HTR-8/SVneo (cell line): ENCODE measurements around the gene CGAS.
"Not testable (repeated sequence)": the region's sequence is repeated elsewhere in the genome, so short reads cannot be mapped to it uniquely, and the experiment has no call there.

Source experiments
- DNase-seq: peaks from one replicate; pipeline ENCODE4 v3.0.0; 2011; ENCODE audit warnings: low spot score, mixed read lengths; ENCODE audit not compliant: insufficient read length
- FAIRE-seq: peaks from 2 replicates; lab custom pipeline; 2011; peaks lifted over from hg19 to GRCh38; lab: Jason Lieb, UNC

Gene CGAS

DNA sequence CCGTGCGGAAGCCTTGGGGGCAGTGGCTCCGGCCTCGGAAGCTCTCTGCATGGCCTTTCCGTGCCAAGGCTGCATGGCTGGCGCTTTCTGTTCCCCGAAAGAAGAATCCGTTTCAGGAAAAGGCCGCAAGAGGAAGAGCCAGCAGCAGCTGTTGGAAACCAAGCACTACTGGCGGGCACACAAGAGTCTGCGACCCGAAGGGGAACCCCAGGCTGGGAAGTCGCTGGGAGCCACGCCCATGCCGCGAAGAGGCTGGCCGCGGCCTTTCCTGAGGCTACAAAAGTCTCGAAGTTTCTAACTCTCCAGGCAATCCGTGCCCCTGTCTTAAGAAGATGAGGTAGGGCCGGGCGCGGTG is at the start of gene CGAS:
TSS of gene CGAS (minus strand) at position 191 of the 355 bp plus-strand sequence. CDS start at position 75, 116 bp downstream.
- no peak for DNase-seq
- FAIRE-seq: no peak

DNA sequence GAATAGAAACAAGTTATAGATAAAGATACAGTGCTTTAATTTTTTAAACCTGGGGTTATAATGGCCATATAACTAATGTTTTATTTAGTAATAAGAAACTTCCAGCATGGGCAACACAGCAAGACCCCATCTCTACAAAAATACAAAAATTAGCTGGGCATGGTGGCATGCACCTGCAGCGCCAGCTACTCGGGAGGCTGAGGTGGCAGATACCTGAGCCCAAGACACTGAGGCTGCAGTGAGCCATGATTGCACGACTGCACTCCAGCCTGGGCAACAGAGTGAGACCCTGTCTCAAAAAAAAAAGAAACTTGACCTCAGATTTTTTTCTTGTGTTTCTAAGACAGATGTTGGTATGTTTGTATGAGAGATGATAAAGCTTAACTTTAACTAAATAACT is 45.8 kb upstream of the CGAS start:
- DNase-seq (no peak), FAIRE-seq (no peak)

DNA sequence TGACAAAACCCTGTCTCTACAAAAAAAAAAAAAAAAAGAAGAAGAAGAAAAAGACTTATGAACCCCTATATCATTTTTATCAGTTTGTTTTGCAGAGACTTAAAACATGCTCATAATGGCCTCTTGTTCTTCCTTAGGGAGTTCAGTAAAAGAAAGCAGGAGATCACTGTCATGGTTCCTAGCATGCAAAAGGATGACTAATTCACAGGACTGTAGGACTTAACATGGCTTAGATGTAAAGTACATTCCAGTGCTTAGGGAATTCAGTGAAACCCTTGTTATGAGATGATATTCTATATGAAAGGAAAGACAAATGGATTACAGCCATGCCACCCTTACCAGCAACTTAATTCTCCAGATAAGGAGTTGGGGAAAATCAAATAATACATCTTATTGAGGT is 39.3 kb upstream of the CGAS start:
- FAIRE-seq: no peak
- DNase-seq: no peak

DNA sequence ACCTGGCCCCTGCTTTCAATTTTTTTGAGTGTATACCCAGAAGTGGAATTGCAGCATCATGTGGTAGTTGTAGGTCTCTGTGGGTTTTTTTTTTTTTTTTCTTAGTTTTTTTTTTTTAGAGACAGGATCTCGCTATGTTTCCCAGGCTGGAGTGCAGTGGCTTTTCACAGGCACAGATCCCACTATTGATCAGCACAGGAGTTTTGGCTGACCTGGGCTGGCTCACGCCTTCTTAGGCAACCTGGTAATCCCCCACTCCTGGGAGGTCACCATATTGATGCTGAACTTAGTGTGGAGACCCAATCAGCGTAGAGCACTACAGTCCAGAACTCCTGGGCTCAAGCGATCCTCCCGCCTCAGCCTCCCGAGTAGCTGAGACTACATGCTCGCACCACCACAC is 35.4 kb upstream of the CGAS start:
- FAIRE-seq: no peak

DNA sequence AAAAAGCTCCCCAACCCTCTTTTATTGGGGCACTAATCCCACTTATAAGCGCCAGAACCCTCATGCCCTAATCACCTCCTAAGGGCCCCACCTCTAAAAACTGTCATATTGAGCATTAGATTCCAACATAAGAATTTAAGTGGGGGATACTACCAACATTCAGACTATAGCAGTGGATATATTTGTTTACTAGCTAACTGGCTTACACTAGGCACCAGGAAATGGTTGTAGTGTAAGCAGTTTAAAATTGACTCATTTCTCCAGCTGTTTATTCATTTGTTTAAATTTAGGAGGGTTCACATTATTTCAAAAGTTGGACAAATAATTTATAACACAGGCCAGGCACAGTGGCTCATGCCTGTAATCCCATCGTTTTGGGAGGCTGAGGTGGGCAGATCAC is 32.3 kb upstream of the CGAS start:
- FAIRE-seq (no peak), DNase-seq (no peak)

More for the DNA sequence above, 35.4 kb upstream of the CGAS start:
- no peak for DNase-seq

DNA sequence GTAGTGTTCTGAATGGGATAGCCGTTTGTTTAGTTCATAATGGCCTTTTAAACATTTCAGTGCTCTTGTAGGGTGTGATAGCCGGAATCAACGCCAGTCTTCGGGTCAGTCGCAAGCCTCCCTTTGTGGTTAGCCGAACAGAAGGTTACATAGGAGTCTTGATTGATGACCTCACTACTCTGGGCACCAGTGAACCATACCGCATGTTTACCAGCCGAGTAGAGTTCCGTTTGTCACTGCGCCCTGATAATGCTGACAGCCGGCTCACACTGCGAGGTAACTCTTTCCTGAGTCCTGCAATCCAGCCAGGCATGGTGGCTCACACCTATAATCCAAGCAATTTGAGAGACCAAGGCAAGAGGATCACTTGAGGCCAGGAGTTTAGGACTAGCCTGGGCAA is 29.9 kb upstream of the CGAS start:
- DNase-seq: no peak

DNA sequence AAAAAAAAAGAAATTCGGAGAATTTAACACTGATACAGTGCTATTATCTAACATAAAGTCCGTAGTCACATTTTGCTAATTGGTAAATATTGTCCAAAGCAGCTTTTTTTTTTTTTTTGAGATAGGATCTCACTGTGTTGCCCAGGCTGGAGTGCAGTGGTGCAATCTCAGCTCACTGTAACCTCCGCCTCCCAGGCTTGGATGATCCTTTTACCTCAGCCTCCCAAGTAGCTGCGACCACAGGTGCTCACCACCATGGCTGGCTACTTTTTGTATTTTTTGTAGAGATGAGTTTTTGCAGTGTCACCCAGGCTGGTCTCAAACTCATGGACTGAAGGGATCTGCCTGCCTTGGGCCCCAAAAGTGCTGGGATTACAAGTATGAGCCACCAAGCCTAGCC is 25.3 kb upstream of the CGAS start:
- FAIRE-seq: no peak
- DNase-seq: no peak

More for the DNA sequence above, 29.9 kb upstream of the CGAS start:
- no peak for FAIRE-seq

DNA sequence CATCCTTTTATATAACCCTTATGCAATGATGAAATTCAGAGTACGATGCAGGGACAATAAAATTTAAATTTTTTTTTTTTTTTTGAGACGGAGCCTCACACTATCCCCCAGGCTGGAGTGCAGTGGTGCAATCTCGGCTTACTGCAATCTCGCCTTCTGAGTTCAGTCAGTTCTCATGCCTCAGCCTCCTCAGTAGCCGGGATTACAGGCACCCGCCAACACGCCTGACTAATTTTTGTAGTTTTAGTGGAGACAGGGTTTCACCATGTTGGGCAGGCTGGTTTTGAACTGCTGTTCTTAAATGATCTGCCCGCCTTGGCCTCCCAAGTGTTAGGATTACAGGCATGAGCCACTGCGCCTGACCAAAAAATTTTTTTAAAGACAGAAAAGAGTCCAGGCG is 24.6 kb upstream of the CGAS start:
- DNase-seq (no peak), FAIRE-seq (no peak)

DNA sequence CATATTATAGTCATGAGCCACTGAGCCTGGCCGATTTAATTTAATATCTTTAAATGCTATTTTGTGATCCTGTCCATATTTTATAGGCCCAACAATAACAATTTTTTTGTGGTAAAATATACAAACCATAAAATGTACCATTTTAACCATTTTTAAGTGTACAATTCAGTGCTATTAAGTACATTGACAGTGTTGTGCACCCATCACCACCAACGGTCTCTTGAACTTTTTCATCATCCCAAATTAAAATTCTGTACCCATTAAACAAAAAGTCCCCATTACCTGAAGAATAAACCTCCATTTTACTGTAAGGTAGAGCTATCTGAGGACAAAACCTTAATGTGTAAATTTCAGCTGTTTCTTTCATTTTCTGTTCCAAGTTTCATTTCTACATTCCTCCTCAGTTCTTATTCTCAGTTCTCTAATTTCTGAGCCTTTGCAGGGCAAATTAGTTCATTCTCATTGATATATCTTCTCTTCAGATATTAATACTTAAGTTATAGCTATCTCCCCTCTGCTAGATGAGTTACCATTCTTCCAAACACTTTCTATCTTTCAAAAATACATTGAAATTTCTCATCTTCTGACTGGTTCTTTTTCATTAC is 19.7 kb upstream of the CGAS start:
- no peak for FAIRE-seq
- DNase-seq: no peak

DNA sequence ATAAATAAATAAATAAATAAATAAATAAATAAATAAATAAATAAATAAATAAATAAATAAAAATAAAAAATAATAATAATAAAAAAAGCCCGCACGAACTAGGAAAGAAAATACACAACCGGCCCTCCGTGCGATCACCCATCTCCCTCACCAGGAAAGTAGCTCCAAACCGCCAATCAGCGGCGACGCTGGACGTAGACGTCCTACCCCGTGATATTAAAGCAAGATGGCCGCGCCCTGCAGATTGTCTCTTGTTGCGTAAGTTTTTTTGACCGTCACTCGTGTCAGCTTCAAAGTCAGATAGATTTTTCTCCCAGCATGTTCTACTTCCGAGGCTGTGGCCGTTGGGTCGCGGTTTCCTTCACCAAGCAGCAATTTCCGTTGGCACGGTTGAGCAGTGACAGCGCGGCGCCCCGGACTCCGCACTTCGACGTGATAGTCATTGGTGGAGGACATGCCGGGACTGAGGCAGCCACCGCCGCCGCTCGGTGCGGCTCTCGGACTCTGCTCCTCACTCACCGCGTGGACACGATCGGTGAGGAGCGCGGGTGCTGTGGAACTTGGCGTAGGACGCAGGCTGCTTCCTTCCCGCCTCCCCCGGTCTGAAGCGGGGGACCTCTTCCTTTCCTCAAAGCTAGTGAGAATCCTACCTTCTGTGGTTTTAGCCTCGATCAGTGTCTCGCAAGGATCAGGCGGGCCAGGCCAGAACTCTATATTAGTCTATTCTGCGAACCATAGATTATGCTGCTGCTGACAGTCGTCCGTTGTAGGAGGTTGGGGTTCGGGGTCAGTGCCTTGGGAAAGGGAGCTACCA is 9.6 kb upstream of the CGAS start, which contains the start of gene MTO1:
TSS of gene MTO1 (plus strand) at position 201 of the 814 bp plus-strand sequence. CDS start at position 319, 118 bp downstream.
- peak; percentile 87 for FAIRE-seq
- DNase-seq: peak; percentile 96

DNA sequence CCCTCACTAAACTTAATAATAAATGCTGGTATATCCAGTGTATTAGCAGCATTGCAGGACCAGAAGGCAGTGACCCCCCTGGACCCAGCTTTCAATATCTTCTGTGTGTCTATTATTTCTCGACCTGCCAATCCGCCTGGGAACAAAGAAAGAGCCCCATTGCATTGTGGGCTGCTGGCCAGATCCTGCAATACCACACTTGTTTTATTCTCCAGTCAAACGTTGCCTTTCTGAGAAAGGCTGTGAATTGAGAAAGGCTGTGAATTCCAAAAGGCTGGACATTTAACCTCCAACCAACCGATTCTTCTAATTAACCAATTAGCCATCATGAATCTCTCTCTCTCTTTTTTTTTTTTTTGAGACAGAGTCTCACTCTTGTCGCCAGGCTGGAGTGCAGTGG is 8.0 kb upstream of the CGAS start:
- FAIRE-seq: no peak
- DNase-seq: no peak

DNA sequence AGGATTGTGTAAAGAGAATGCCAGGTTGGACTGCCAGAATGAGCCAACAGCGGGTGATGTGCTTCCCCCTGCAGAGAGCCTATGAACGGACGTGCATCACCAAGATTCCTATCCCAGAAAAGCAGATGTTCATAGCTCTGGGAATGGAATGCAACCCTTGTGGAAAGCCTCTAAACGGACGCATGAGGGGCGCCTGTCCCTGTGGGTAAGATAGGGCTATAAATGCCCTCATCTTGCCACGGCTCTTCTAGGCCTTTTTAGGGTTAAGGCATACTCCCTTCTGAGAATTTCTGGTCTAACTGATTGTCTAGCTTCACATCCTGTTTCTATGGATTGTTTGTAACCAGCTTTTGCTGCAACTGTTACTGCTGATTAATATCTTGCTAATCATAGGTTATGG is 7.4 kb upstream of the CGAS start:
- not testable (repeated sequence) for FAIRE-seq, DNase-seq

DNA sequence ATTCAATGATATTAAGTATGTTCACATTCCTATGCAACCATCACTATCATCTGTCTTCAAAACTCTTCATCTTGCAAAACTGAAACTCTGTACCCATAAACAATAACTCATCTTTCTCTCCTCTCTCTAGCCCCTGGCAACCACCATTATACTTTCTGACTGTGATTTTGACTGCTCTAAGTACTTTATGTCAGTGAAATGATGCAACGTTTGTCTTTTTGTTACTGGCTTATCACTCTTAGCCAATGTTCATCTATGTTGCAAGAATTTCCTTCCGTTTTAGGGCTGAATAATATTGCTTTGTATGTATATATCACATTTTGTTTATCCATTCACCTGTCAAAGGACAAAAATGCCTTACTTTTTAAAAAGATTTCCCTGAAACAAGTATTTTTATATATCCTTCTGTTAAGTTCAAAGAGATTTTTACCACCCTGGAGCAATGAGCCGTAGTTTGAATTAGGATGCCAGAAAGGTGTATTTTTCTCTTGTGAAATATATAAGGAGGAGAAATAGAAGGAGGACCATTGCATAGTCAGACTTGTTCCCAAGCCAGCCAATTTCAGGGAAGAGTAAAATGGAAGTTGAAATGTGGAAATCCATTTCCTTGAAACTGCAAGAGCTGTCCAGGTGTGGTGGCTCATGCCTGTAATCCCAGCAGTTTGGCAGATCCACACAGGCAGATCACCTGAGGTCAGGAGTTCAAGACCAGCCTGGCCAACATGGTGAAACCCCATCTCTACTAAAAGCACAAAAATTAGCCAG is 4.0 kb upstream of the CGAS start:
- FAIRE-seq: no peak
- DNase-seq: no peak

DNA sequence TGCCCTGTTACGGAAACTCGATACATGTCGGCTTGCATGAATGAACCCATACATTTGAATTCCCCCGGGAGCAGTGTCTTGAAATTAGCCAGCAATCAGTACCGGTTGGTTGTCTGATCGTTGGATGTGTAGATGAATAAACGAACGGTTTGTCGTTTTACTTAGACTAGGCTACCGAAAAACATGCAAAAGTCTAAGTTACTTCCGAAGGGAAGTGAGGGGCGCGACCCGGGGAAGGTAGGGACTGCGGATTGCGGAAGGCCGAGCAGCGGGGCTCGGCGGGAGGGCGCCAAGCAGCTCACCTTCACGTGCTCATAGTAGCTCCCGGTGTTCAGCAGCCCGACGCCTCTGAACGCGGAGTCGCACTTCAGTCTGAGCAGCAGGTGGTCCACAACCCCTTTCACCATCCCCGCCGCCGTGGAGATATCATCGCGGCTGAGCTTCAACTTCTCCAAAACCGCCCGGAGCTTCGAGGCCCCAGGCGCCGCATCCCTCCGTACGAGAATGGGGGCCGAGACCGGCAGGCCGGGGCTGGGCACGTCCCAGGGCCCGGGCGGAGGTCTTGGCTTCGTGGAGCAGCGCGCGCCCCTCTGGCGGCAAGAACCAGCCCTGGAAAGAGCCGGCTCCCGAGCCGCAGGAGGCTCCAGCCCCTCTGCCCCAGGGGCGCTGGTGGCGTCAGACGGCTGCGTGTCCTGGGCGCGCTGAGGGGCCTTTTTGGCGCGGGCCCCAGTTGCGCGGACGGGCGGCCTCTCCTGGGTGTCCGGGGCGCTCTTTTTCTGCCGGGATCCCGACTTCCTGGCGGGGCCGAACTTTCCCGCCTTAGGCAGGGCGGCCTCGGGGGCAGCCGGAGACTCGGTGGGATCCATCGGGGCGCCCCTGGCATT is 632 bp downstream of the CGAS start:
- DNase-seq (no peak), FAIRE-seq (no peak)

DNA sequence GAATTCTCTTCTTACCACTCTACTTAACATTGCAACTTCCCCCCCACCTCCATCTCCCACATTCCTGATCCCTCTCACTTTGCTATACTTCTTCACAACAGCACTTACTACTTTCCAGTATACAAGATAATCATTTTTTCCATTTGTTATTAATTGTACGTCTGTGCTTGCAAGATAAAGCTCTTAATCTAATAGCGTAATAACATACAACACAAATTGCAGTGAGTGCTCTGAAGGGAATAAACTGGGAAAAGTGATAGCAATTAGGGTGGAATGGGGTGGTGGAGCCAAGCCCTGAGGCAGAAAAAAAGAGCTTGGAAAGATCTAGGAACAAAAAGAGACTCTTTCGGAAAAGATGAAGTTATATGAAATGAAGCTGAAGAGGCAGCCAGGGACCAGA is 8.5 kb downstream of the CGAS start:
- DNase-seq (no peak), FAIRE-seq (no peak)

DNA sequence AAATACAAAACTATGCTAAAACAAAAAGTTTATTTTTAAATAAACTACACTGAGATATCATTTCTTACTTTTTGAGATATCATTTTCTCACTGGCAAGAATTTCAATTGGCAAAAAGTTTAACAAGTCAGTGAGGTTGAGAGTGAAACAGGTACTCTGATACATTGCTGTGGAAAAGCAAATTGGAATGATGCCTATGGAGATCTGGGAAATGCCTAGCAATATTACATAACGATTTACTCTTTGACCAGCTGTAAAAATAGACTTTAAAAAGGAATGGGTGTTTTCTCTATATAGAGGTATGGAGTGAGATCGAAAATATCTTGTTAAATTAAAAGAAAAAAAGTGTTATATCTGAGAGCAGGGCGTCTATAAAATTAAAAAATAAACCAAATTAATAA is 16.9 kb downstream of the CGAS start:
- no peak for DNase-seq
- no peak for FAIRE-seq

DNA sequence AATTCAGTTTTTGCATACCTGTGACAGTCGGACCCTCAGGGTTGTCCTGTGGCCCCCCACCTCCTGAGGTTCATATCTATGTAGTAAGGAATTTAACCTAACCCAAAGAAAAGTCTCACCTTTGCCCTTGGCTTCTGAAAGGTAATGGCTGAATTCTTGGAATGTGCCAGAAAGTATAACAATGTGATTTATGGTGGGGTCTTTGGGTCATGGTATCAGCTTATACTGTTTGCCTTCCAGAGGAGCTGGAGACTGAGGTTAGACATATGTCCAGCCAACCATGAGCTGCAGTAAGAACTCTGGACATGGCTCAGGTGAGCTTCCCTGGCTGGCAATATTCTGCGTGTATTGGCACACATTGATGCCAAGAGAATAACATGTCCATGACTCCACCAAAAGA is 30.6 kb downstream of the CGAS start:
- DNase-seq: no peak
- FAIRE-seq: no peak

DNA sequence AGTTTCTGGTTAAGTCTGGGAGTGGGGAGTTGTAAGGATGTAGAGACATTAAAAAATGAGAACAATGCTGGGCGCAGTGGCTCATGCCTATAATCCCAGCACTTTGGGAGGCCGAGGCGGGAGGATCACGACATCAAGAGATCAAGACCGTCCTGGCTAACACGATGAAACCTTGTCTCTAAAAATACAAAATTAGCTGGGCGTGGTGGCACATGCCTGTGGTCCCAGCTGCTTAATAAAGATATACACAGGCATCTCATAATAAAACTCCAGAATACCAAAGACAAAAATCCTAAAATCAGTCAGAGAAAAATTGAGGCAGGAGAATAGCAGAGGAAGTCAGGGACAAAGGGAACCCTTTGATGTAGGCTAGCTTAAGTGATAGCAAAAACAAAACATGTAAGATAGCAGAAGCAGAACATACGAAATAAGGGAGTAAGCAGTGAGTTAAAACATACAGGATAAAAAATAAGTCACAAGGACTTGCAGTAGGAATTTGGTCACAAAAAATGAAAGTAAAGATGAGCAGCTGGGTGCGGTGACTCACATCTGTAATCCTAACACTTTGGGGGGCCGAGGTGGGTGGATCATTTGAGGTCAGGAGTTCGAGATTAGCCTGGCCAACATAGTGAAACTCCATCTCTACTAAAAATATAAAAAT is 33.9 kb downstream of the CGAS start:
- no peak for FAIRE-seq

DNA sequence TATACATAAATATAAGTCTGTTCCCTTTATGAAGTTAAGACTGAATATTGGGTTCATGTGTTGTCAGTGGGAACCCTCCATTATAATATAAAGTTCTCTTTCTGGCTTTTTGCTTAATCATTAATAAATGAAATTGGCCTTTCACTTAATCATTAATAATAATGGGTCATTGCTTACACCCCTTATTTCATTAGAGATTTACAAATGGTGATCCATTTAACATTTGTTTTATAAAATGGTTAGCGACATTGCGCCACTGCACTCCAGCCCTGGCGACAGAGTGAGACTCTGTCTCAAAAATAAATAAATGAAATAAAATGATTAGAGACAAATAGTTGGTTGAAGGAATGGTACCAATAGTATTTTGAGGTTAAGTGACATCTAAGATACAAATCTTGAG is 39.0 kb downstream of the CGAS start:
- DNase-seq (no peak), FAIRE-seq (no peak)

More for the DNA sequence above, 33.9 kb downstream of the CGAS start:
- DNase-seq: no peak

DNA sequence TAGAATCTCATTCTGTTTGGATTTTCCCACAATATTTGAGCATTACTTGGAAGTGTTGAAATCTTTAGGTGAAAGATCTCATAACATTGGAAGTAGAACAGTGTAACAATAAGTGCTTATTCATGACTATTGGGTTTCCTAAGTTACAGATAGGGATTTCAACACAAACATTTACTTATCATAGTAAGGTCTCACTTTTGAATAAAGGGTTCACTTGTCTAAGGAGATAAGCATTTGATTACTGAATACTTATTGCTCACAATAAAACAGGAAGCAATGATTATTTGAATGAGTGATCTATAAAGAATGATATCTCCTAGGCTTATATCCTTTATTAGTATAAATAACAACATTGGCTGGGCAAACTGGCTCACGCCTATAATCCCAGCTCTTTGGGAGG is 42.7 kb downstream of the CGAS start:
- no peak for DNase-seq
- no peak for FAIRE-seq
